HG02970 (cell line): Measurements from ENCODE around the gene CGB3.

Experiments used
- ATAC-seq: cut with Tn5 transposase; IDR thresholded peaks from one replicate; pipeline ENCODE4 v1.9.1; 2021; ENCODE audit warnings: mild to moderate bottlenecking, moderate library complexity, moderate number of reproducible peaks; ENCODE audit not compliant: unreplicated experiment, low FRiP score

CGB3 gene

DNA sequence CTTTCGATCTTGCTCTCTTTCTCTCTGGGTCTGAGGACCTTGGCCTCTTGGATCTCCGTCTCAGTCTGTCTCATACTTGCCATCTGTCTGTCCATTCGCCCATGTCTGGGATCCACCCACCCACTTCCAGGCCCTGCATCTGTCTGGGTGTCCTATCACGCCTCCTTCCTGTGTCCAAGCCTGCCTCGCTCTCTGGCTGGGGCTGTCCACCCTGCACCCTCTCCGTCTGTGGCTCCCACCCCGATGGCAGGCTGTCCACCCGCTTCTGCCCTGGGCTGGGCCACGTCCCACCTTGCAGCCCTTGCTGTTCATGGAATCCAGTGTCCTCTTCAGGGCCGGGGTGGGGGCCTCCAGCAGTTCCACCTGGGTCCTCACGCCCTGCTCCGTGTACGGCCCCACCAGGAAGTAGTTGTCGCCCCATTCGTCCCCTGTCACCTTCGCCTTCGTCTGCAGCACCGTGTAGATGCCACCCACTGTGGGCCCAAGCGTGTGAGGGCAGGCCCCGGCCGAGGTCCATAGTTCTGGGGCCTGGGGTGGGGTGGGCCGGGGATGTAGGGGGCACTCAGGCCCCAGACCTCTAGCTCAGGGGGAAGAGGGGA is 33.0 kb downstream of the CGB3 start:
- no peak for ATAC-seq

DNA sequence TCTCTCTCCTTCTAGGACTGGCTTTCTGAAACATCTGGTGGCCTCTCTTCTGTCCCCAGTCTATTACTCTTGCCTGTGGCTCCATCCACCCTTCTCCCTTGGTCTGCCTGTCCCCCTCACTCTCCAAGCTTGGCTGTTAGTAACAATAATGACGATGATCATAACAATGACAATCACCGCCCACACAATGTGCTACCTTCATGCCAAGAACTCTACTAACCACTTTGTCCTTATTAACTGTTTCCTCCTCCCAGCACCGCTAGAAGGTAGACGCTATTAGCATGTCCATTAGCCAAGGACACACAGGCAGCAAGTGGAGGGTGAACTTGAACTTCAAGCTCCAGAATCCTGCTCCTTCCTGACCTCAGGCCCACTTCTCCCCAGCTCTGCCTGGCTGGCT is 33.7 kb downstream of the CGB3 start:
- no peak for ATAC-seq

DNA sequence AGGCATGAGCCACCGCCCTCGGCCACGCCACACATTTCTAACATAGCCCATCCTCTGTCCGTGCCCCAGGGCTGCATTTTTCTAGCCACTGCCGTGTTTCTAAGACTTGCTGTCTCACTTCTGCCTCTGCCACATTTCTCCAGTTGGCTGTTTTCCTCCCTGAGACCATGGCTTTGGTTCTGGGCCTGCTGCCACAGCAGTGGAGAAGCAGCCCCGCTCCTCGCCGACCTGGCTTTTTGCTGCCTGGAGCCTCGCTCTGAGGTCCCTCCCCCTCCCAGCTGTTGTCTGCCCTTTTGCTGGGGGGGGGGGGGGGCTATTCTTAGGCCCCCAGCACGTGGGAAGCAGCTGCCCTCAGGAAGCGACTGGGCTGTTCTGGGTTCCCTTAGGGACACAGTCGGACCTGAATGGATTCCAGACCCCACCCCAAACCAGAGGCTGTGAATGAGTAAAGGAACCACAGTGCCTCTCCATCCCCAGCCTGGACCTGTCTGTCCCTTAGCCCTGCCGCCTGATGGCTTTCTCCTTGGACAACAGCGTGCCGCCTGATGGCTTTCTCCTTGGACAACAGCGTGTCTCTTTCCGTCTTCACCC is 34.3 kb downstream of the CGB3 start:
- no peak for ATAC-seq

DNA sequence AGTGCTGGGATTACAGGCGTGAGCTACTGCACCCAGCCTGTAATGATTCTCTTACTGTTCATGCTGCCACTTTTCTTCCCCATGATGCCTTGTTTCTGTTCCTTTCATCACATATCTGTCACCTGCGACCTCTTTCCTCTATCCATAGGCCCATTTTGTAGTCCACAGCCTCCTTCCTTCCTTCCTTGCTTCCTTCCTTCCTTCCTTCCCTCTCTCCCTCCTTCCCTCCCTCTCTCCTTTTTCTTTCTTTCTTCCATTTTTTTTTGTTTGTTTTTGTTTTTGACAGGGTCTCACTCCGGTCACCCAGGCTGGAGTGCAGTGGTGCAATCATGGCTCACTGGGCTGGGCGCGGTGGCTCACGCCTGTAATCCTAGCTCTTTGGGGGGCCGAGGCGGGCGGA is 35.3 kb downstream of the CGB3 start:
- no peak for ATAC-seq

DNA sequence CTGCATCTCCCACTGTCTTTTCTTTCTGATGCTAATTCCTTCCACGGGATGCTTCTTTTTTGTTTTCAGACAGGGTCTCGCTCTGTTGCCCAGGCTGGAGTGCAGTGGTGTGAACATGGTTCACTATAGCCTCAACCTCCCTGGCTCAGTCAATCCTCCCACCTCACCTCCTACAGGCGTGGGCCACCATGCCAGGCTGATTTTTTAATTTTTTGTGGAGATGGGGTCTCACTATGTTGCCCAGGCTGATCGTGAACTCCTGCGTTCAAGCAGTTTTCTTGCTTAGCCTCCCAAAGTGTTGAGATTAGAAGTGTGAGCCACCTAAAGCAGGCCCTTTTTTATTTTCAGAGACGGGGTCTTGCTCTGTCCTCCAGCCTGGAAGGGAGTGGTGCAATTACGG is 35.8 kb downstream of the CGB3 start:
- no peak for ATAC-seq

DNA sequence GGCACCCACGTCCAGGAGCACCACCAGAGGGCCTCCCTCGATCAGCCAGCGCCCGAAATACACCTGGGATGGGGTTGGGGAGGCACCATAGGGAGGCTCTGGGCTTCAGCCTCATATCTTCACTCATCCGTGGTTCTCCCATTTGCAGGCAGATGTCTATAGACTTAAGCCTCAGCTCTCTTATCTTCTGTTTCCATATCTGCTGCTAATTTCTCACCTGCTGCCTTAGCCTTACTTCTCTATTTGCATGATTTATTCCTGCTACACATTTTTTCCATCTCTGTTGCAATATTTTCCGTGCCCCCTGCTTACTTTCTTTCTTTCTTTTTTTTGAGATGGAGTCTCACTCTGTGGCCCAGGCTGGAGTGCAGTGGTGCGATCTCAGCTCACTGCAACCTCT is 36.8 kb downstream of the CGB3 start:
- ATAC-seq, result no peak

DNA sequence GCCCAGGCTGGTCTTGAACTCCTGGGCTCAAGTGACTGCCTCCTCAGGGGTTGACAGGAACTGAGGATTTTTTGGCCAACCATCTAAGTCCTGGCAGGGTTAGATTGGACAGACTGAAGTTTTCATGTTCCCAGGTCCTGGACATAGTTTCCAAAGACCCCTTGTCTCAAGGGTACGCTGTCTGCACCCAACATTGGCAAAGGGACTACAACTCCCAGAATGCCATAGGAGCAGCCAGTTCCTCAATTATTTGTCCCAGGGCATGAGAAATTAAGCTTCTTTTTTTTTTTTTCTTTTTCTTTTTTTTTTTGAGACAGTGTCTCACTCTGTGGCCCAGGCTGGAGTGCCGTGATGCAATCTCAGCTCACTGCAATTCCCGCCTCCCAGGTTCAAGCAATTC is 37.9 kb downstream of the CGB3 start:
- ATAC-seq, result no peak

DNA sequence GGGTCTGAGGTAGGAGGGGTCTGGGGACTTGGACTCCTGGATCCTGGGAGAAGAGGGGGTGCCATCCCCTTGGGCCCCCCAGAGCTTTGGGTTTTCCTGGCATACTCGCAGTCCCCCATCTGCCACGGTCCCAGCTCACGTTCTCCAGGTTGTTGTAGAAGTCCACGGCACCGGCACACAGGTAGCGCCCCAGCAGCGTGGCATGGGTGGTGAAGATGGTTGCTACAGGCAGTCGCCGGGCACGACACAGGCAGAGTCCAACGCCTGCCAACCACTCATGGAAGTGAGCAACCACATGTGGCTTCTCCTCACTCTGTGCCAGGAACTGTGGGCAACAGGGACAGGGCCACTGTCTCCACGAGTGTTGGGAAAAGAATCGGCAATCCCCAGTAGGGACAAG is 38.4 kb downstream of the CGB3 start:
- ATAC-seq, result no peak

DNA sequence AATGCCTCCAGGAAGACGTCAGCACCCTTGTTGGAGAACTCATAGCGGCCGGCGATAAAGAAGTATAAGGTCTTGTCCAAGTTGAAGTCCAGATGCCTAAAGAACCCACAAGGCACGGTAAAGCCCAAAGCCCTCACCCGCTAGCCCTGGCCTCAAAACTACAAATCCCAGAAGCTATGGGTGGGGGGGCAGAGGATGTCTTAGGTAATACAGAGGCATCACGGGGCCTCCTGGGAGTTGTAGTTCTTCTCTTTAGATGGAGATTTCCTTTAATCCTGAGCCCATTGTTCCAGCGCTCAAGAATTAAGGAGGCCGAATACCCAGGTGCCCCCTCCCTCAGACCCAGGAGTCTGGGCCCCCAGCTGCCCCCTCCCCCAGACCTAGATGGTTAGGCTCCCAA is 41.9 kb downstream of the CGB3 start:
- no peak for ATAC-seq

DNA sequence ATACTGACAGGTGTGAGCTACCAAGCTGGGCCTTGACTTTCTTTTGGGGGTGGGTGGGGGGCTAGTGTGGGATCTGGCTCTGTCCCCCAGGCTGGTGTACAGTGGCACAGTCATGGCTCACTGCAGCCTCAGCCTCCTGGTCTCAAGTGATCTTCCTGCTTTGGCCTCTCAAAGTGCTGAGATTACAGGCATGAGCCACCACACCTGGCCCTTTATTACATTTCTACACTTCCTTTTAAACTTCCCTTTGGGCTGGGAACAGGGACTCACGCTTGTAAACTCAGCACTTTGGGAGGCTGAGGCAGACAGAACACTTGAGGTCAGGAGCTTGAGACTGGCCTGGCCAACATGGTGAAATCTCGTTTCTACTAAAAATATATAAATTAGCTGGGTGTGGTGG is 47.1 kb downstream of the CGB3 start:
- ATAC-seq, result no peak

DNA sequence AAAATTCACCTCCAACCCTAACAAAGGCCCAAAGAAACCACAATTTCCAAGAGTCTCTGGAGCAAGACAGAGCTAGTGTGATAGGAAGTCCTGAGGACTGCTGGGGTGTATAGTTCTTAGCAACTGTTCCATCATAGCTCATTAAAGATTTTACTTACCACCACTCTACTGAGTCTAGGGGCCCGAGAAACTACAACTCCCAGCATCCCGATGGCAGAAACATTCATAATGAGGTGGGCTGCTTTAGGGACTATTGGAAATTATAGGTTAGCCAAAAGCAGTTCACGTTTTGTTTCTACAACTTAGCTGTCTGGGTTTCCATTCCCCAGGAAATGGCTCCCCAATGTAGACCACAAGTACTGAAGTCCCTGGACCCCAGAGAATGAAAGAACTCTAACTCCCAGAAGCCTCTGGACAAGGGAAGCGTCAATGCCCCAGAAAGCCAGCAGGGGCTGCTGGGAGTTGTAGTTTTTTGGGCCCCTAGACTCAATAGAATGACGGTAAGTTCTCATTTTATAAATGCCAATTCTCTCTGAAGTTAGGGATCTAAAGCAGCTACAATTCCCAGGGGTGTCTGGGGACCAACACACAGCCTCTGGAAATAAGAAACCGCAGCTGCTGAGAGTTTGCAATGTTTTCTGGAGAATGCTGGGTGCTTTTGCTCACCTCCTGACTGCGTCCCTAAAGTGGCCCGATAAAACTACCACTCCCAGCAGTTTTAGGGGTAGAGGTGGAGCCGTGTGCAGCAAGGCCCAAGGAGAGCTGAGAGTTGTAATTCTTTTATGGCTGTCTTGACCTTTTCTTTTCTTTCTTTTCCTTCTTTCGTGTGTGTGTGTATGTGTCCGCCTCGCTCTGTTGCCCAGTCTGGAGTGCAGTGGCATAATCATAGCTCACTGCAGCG is 47.9 kb downstream of the CGB3 start:
- ATAC-seq, result no peak
